Activated naive CD8-positive, alpha-beta T cell treated with anti-CD3 and anti-CD28 coated beads, Interleukin-2, amount 10 ng/mL, durations not matched to agents 7 days and 5 days (primary cell): ENCODE data around the gene RNF222. TPM values are rescaled to one million over a fixed set of nuclear protein-coding genes. Genes with fewer than 3 reads are reported as not detected.

Source experiments
- ATAC-seq: fragments of 150-1000 bp; cut with Tn5 transposase; one replicate; pipeline ENCODE4 v1.10.0; 2021; ENCODE audit warnings: low read depth, moderate library complexity
- POLR2A ChIA-PET: fragments of 350-600 bp; sonication (Branson Sonifier 250); formaldehyde crosslinking; loops from one replicate; lab custom pipeline; 2021; ENCODE audit warnings: antibody characterized with exemption; lab: Charles Lee
- DNase-seq: peaks from one replicate; pipeline ENCODE4 v3.0.0; 2021
- H3K27ac Mint-ChIP-seq: one replicate; pipeline ENCODE4 v1.8.0; 2022; ENCODE audit warnings: mild to moderate bottlenecking, mixed read lengths
- H3K27me3 Mint-ChIP-seq: one replicate; pipeline ENCODE4 v1.8.0; 2022; ENCODE audit warnings: mild to moderate bottlenecking, moderate library complexity, mixed read lengths
- H3K36me3 Mint-ChIP-seq: one replicate; pipeline ENCODE4 v1.8.0; 2021; ENCODE audit warnings: mild to moderate bottlenecking, mixed read lengths
- H3K4me1 Mint-ChIP-seq: one replicate; pipeline ENCODE4 v1.8.0; 2021; ENCODE audit warnings: mixed read lengths
- H3K4me3 Mint-ChIP-seq: one replicate; pipeline ENCODE4 v1.8.0; 2022; ENCODE audit warnings: mild to moderate bottlenecking, moderate library complexity, mixed read lengths
- H3K9me3 Mint-ChIP-seq: one replicate; pipeline ENCODE4 v1.8.0; 2021; ENCODE audit warnings: mixed read lengths
- total RNA-seq, 2 experiments: library from RNA; stranded (reverse); gene quantifications; one replicate each; pipeline ENCODE4 v1.2.3, GENCODE V29; 2021

RNF222 gene
- under 1 TPM; 0.30 to 0.31 TPM for total RNA-seq

- peak within 1 kb of the TSS; percentile 56 for H3K27ac Mint-ChIP-seq
- H3K9me3 Mint-ChIP-seq, result peaks cover 3% of the 10 kb centered on the region
- peaks cover 6% of the 10 kb centered on the region for H3K36me3 Mint-ChIP-seq
- no peak within 1 kb of the TSS for H3K4me3 Mint-ChIP-seq
- DNase-seq, result no peak
- ATAC-seq, result no peak
- peaks cover 16% of the 10 kb centered on the region for H3K4me1 Mint-ChIP-seq
- peaks cover 41% of the 10 kb centered on the region for H3K27me3 Mint-ChIP-seq
- POLR2A ChIA-PET, result no interaction called here
Measured at GRCh38 chr17:8397636-8398035, at the start of gene RNF222. TSS of gene RNF222 (minus strand) at chr17:8397827. CDS start at chr17:8393461, 4,366 bp downstream.

DNA sequence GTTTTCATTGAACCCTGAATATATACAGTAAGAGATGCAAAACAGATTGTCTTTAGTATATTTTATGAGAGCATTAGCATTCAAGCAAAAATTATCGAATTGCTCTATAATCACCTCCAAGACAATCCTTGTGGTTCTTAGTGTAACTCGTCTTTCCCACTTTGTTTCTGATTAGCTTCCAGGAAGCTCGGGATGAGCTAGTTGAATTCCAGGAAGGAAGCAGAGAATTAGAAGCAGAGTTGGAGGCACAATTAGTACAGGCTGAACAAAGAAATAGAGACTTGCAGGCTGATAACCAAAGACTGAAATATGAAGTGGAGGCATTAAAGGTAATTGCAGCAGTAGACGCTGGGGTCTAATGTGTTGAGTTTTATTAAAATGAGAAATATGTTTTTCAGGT lies 47.9 kb upstream of the RNF222 start:
- H3K4me1 Mint-ChIP-seq, result peaks cover 20% of the 10 kb centered on the region
- ATAC-seq (no peak), DNase-seq (no peak)
- H3K27me3 Mint-ChIP-seq, result no peaks in the 10 kb centered on the region
- no peaks in the 10 kb centered on the region for H3K9me3 Mint-ChIP-seq
- peaks cover 26% of the 10 kb centered on the region for H3K36me3 Mint-ChIP-seq
- H3K4me3 Mint-ChIP-seq, result no peak overlapping the region
- H3K27ac Mint-ChIP-seq, result no peak overlapping the region
- POLR2A ChIA-PET, result interaction anchor here (0.8 kb wide), 1 partner anchor 9 kb away, joined by 3 read pairs; no protein-coding TSS in a partner anchor

DNA sequence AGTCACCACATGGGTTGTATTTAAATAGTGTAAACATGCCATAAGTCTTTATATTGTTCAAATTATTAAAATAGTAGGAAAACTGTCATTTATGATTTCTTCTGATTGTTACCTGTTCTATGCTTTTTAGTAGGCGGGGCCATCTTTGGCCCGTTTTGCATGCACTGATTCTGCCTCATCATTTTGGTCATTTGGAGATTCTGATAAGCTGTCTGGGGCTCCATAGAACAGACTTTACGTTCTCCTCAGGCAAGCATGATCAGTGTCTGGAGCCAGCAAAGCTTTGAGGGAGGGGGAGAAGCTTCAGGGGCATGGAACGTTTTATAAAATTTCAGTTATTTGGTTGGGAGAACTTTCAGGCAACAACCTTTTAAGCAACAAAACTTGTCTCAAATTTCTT lies 46.9 kb upstream of the RNF222 start:
- Mint-ChIP-seq H3K9me3 (no peaks in the 10 kb centered on the region), H3K4me3 (no peak overlapping the region), H3K4me1 (peaks cover 24% of the 10 kb centered on the region), H3K27ac (no peak overlapping the region), H3K36me3 (peaks cover 27% of the 10 kb centered on the region), H3K27me3 (no peaks in the 10 kb centered on the region)
- POLR2A ChIA-PET, result interaction anchor here (1.1 kb wide), 1 partner anchor 9 kb away, joined by 3 read pairs; the partner anchor contains the start of gene NDEL1
- DNase-seq, result no peak
- ATAC-seq, result no peak

GRCh38 chr17:8443756-8444155 lies 46.1 kb upstream of the RNF222 start:
- DNase-seq, result no peak
- peaks cover 24% of the 10 kb centered on the region for H3K4me1 Mint-ChIP-seq
- H3K27ac Mint-ChIP-seq, result no peak overlapping the region
- peaks cover 26% of the 10 kb centered on the region for H3K36me3 Mint-ChIP-seq
- ATAC-seq, result no peak
- no peak overlapping the region for H3K4me3 Mint-ChIP-seq
- POLR2A ChIA-PET, result interaction anchor here (1.1 kb wide), 1 partner anchor 8 kb away, joined by 3 read pairs; the partner anchor contains the start of gene NDEL1
- no peaks in the 10 kb centered on the region for H3K27me3 Mint-ChIP-seq
- no peaks in the 10 kb centered on the region for H3K9me3 Mint-ChIP-seq

- H3K4me3 Mint-ChIP-seq, result no peak overlapping the region
- no peaks in the 10 kb centered on the region for H3K27me3 Mint-ChIP-seq
- POLR2A ChIA-PET, result no interaction called here
- H3K4me1 Mint-ChIP-seq, result peaks cover 32% of the 10 kb centered on the region
- H3K9me3 Mint-ChIP-seq, result no peaks in the 10 kb centered on the region
- peaks cover 21% of the 10 kb centered on the region for H3K36me3 Mint-ChIP-seq
- ATAC-seq (no peak), DNase-seq (no peak)
- no peak overlapping the region for H3K27ac Mint-ChIP-seq
Measured at GRCh38 chr17:8442310-8442709, 44.7 kb upstream of the RNF222 start.

DNA sequence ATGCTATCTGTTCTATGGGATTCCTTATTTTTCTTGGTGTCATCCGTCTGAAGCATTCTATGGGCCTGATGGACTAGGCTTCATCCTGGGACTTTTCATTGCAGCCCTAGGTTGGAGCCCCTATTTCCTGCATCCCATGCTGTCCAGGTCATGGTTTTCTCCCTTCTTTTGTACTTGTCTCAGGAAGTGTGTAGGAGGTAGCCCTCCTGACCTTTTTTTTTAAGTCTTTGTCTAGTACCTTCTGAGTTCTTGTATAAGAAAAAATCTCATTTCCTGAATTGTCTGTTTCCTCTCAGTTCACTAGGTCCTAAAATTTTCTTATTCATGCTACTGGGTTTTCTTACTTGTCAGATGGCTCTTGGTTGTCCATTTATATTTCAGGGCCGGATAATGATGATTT lies 44.1 kb upstream of the RNF222 start:
- Mint-ChIP-seq H3K27me3 (no peaks in the 10 kb centered on the region), H3K9me3 (no peaks in the 10 kb centered on the region), H3K36me3 (peaks cover 16% of the 10 kb centered on the region), H3K4me3 (no peak overlapping the region), H3K27ac (no peak overlapping the region), H3K4me1 (peaks cover 34% of the 10 kb centered on the region)
- ATAC-seq (no peak), DNase-seq (no peak)
- POLR2A ChIA-PET, result no interaction called here

DNA sequence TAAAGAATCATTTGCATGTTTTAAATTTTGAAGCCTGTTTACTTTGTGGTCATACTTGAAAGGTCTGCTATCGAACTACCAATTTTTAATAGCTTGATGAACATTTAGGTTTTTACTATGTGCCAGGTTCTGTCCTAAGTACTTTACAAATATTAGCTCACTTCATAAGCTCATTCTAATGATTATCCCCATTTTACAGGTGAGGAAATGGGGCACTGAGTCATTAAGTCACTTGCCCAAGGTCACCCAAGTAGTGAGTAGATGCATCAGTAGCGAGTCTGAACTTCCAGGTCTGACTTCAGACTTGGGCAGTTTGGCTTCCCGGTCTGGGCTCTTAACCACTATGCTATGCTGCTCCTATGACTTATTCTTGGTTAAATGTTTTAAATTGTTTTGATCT lies 42.1 kb upstream of the RNF222 start:
- DNase-seq (no peak), ATAC-seq (no peak)
- POLR2A ChIA-PET, result interaction anchor here (0.5 kb wide), 1 partner anchor 791 kb away, joined by 4 read pairs; no protein-coding TSS in a partner anchor
- H3K27me3 Mint-ChIP-seq, result no peaks in the 10 kb centered on the region
- peaks cover 37% of the 10 kb centered on the region for H3K4me1 Mint-ChIP-seq
- H3K4me3 Mint-ChIP-seq, result no peak overlapping the region
- H3K9me3 Mint-ChIP-seq, result no peaks in the 10 kb centered on the region
- H3K36me3 Mint-ChIP-seq, result peaks cover 11% of the 10 kb centered on the region
- H3K27ac Mint-ChIP-seq, result no peak overlapping the region

- no peaks in the 10 kb centered on the region for H3K27me3 Mint-ChIP-seq
- no peak overlapping the region for H3K4me3 Mint-ChIP-seq
- peaks cover 37% of the 10 kb centered on the region for H3K4me1 Mint-ChIP-seq
- H3K27ac Mint-ChIP-seq, result no peak overlapping the region
- DNase-seq (no peak), ATAC-seq (no peak)
- H3K36me3 Mint-ChIP-seq, result peaks cover 8% of the 10 kb centered on the region
- POLR2A ChIA-PET, result interaction anchor here (0.7 kb wide), 1 partner anchor 315 kb away, joined by 3 read pairs; no protein-coding TSS in a partner anchor
- H3K9me3 Mint-ChIP-seq, result no peaks in the 10 kb centered on the region
Measured at GRCh38 chr17:8438441-8438840, 40.8 kb upstream of the RNF222 start.

GRCh38 chr17:8436844-8437171 lies 39.2 kb upstream of the RNF222 start:
- POLR2A ChIA-PET, result interaction anchor here (0.6 kb wide), 1 partner anchor 9 kb away, joined by 3 read pairs; no protein-coding TSS in a partner anchor
- peaks cover 32% of the 10 kb centered on the region for H3K4me1 Mint-ChIP-seq
- no peaks in the 10 kb centered on the region for H3K27me3 Mint-ChIP-seq
- H3K36me3 Mint-ChIP-seq, result peaks cover 8% of the 10 kb centered on the region
- ATAC-seq (no peak), DNase-seq (no peak)
- peak overlapping the region; percentile 94 for H3K4me3 Mint-ChIP-seq
- peak overlapping the region; percentile 96 for H3K27ac Mint-ChIP-seq
- H3K9me3 Mint-ChIP-seq, result no peaks in the 10 kb centered on the region

- peak; percentile 63 for ATAC-seq
- DNase-seq, result no peak
- peaks cover 8% of the 10 kb centered on the region for H3K36me3 Mint-ChIP-seq
- peak overlapping the region; percentile 94 for H3K4me3 Mint-ChIP-seq
- peak overlapping the region; percentile 96 for H3K27ac Mint-ChIP-seq
- POLR2A ChIA-PET, result interaction anchor here (0.6 to 1.5 kb wide), 10 partner anchors 7 to 463 kb away, joined by 3 to 6 read pairs (median 4); partner anchors contain the start of gene KRABD2
- no peaks in the 10 kb centered on the region for H3K27me3 Mint-ChIP-seq
- H3K9me3 Mint-ChIP-seq, result no peaks in the 10 kb centered on the region
- H3K4me1 Mint-ChIP-seq, result peaks cover 28% of the 10 kb centered on the region
Measured at GRCh38 chr17:8436169-8436843, 38.7 kb upstream of the RNF222 start.

DNA sequence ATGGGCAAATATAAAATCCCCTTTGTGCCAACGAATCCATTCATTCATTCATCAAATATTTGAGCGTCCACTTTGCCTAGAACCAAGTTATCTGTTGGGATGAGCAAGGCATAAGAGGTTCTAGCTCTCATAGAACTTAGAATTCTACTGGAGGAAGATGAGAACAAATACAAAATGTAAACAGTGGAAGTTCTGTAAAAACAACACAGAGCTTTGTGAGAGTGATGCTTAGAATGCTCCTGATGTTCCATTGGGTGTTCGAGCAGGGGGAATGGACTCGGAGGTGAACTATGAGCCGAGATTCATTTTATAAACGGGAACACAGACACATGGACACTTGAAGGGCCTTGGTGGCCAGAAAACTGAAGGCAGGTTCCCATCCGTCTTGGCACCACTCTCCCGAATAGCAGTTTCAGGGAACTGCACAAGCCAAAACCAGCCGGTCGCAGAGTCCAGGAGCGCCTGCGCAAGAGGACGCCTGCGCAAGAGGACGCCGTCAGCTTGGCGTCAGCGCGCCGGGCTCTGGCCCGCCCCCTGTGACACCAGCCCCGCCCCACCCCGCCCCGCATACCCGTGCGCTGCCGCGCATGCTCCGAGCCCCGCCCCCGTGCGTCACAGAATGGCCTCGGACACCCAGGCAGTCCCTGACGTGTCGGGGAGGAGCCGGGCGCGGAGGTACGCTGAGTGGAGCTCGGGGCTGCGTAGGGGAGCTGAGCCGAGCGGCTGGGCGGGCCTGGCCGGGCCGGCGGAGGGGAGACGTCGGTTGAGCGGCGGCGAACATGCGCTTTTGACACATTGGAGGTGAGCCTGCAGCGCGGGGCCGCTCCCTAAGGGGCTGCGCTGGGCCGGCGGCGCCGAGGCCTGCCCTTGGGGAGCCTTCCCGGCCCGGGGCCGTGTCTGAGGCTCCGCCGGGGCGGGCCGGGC lies 37.9 kb upstream of the RNF222 start, which contains the start of gene NDEL1:
NDEL1 (plus strand) TSS at position 640 of the 924 bp plus-strand sequence. CDS start 8,388 bp downstream, outside the sequence.
- Mint-ChIP-seq H3K4me1 (peaks cover 23% of the 10 kb centered on the region), H3K9me3 (no peaks in the 10 kb centered on the region), H3K27ac (peak within 1 kb of the TSS; percentile 96), H3K4me3 (peak within 1 kb of the TSS; percentile 94), H3K27me3 (no peaks in the 10 kb centered on the region), H3K36me3 (peaks cover 8% of the 10 kb centered on the region)
- POLR2A ChIA-PET, result interaction anchor here (0.5 to 1.5 kb wide), 12 partner anchors 8 to 464 kb away, joined by 3 to 6 read pairs (median 4); partner anchors contain the start of genes KRABD2 and SLC25A35
- DNase-seq, result peak; percentile 99
- ATAC-seq, result peak; percentile 98

DNA sequence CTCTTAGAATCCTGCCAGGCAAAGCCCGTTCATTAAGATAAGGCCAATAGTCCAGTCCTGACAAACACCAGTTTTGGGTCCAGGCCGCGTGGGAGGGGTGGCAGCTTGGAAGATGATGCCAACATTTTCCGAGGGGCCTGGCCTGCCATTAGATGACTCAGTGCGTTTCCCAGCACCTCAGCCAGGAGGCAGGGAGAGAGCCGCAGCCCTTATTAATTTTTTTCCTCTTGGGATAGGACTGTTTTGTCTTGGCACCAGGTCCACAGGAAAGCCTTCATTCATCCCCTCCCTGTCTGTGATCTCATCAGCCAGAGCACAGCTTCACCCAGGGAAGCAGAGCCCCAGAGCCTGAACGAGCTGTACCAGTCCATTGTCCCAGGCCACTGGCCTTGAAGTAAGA lies 33.3 kb upstream of the RNF222 start:
- H3K36me3 Mint-ChIP-seq, result no peaks in the 10 kb centered on the region
- H3K4me3 Mint-ChIP-seq, result no peak overlapping the region
- H3K4me1 Mint-ChIP-seq, result peaks cover 5% of the 10 kb centered on the region
- no peak for DNase-seq
- H3K27ac Mint-ChIP-seq, result no peak overlapping the region
- POLR2A ChIA-PET, result no interaction called here
- no peaks in the 10 kb centered on the region for H3K9me3 Mint-ChIP-seq
- no peak for ATAC-seq
- peaks cover 5% of the 10 kb centered on the region for H3K27me3 Mint-ChIP-seq

- Mint-ChIP-seq H3K9me3 (no peaks in the 10 kb centered on the region), H3K27ac (no peak overlapping the region), H3K4me1 (no peaks in the 10 kb centered on the region), H3K27me3 (peaks cover 30% of the 10 kb centered on the region), H3K4me3 (no peak overlapping the region), H3K36me3 (no peaks in the 10 kb centered on the region)
- ATAC-seq (no peak), DNase-seq (no peak)
- POLR2A ChIA-PET, result no interaction called here
Measured at GRCh38 chr17:8426802-8427201, 29.2 kb upstream of the RNF222 start.
